Right forelimb (tissue), 1 donor: ENCODE results near the gene MYO3B.
"Not testable (repeated sequence)": the region's sequence is repeated elsewhere in the genome, so short reads cannot be mapped to it uniquely, and the experiment has no call there.

Source experiments
- DNase-seq: peaks from one replicate; pipeline ENCODE4 v3.0.0-alpha.2; 2018

The MYO3B gene

GRCh38 chr2:170579511-170579910 is 401.6 kb downstream of the MYO3B start:
- DNase-seq = no peak

GRCh38 chr2:170582313-170582712 is 404.4 kb downstream of the MYO3B start:
- no peak for DNase-seq

- no peak for DNase-seq
Measured at GRCh38 chr2:170582751-170583463, 405.0 kb downstream of the MYO3B start.

GRCh38 chr2:170585067-170585466 is 407.1 kb downstream of the MYO3B start:
- no peak for DNase-seq

GRCh38 chr2:170586571-170587095 is 408.7 kb downstream of the MYO3B start:
- DNase-seq = no peak

GRCh38 chr2:170587117-170587516 is 409.2 kb downstream of the MYO3B start:
- no peak for DNase-seq

GRCh38 chr2:170587922-170588321 is 410.0 kb downstream of the MYO3B start:
- no peak for DNase-seq

GRCh38 chr2:170588729-170589128 is 410.8 kb downstream of the MYO3B start:
- DNase-seq = no peak

GRCh38 chr2:170596576-170596975 is 418.6 kb downstream of the MYO3B start:
- DNase-seq = no peak

GRCh38 chr2:170598067-170598395 is 420.1 kb downstream of the MYO3B start:
- DNase-seq = no peak

- no peak for DNase-seq
Measured at GRCh38 chr2:170601489-170601888, 423.5 kb downstream of the MYO3B start.

GRCh38 chr2:170605862-170606261 is 427.9 kb downstream of the MYO3B start:
- no peak for DNase-seq

GRCh38 chr2:170607171-170607570 is 429.2 kb downstream of the MYO3B start:
- DNase-seq = no peak

- no peak for DNase-seq
Measured at GRCh38 chr2:170610615-170611014, 432.7 kb downstream of the MYO3B start.

GRCh38 chr2:170618948-170619347 is 441.0 kb downstream of the MYO3B start:
- not testable (repeated sequence) for DNase-seq

GRCh38 chr2:170635094-170635493 is 457.1 kb downstream of the MYO3B start:
- not testable (repeated sequence) for DNase-seq

- no peak for DNase-seq
Measured at GRCh38 chr2:170639635-170640034, 461.7 kb downstream of the MYO3B start.

GRCh38 chr2:170641961-170642360 is 464.0 kb downstream of the MYO3B start:
- no peak for DNase-seq

GRCh38 chr2:170643346-170643745 is 465.4 kb downstream of the MYO3B start:
- no peak for DNase-seq

GRCh38 chr2:170647741-170648436 is 469.9 kb downstream of the MYO3B start:
- no peak for DNase-seq

GRCh38 chr2:170651624-170652325 is 473.8 kb downstream of the MYO3B start:
- no peak for DNase-seq

- no peak for DNase-seq
Measured at GRCh38 chr2:170652637-170653417, 474.9 kb downstream of the MYO3B start.

GRCh38 chr2:170656669-170657068 is 478.7 kb downstream of the MYO3B start:
- no peak for DNase-seq
